Stimulated activated CD4-positive, alpha-beta T cell treated with anti-CD3 and anti-CD28 coated beads, TNF-alpha, amount 100 ng/mL, for 24 hours (primary cell): ENCODE measurements around the gene PCLO.
"Not testable (repeated sequence)": the region's sequence is repeated elsewhere in the genome, so short reads cannot be mapped to it uniquely, and the experiment has no call there.

ENCODE experiments used
- DNase-seq, 3 experiments: peaks; one replicate each; pipeline ENCODE4 v3.0.0-alpha.2; 2020; ENCODE audit warnings: low read depth in 3 of 3

The PCLO gene

GRCh38 chr7:83053965-83054364 lies 108.7 kb downstream of the PCLO start:
- no peak for DNase-seq

GRCh38 chr7:83040484-83040883 lies 122.2 kb downstream of the PCLO start:
- DNase-seq = no peak

GRCh38 chr7:83038787-83039186 lies 123.9 kb downstream of the PCLO start:
- no peak for DNase-seq

GRCh38 chr7:83036721-83037380 lies 125.8 kb downstream of the PCLO start:
- DNase-seq = no peak

- no peak for DNase-seq
Observed at GRCh38 chr7:83036130-83036529, 126.6 kb downstream of the PCLO start.

GRCh38 chr7:83032195-83032594 lies 130.5 kb downstream of the PCLO start:
- DNase-seq = no peak

- DNase-seq = not testable (repeated sequence)
Observed at GRCh38 chr7:83023817-83024665, 138.6 kb downstream of the PCLO start.

- no peak for DNase-seq
Observed at GRCh38 chr7:83021032-83021431, 141.7 kb downstream of the PCLO start.

GRCh38 chr7:83020161-83020560 lies 142.5 kb downstream of the PCLO start:
- DNase-seq = no peak

GRCh38 chr7:83015916-83016315 lies 146.8 kb downstream of the PCLO start:
- no peak for DNase-seq

GRCh38 chr7:83014546-83014945 lies 148.1 kb downstream of the PCLO start:
- no peak for DNase-seq

GRCh38 chr7:83011954-83012353 lies 150.7 kb downstream of the PCLO start:
- DNase-seq = no peak

GRCh38 chr7:83005410-83005809 lies 157.3 kb downstream of the PCLO start:
- DNase-seq = no peak

- DNase-seq = no peak
Observed at GRCh38 chr7:83001362-83002040, 161.2 kb downstream of the PCLO start.

- no peak for DNase-seq
Observed at GRCh38 chr7:82998436-82998835, 164.2 kb downstream of the PCLO start.

- DNase-seq = no peak
Observed at GRCh38 chr7:82985144-82985802, 177.4 kb downstream of the PCLO start.

- no peak for DNase-seq
Observed at GRCh38 chr7:82980130-82980788, 182.4 kb downstream of the PCLO start.

- DNase-seq = no peak
Observed at GRCh38 chr7:82975811-82976468, 186.7 kb downstream of the PCLO start.

- DNase-seq = no peak
Observed at GRCh38 chr7:82972135-82972534, 190.5 kb downstream of the PCLO start.

GRCh38 chr7:82965088-82966036 lies 197.3 kb downstream of the PCLO start:
- DNase-seq = no peak
